NOMO-1 (cell line): ENCODE measurements around the gene GARNL3.
A peak's percentile ranks its signal among the peaks of the same experiment; 100 is the strongest.

Experiments
- DNase-seq, 2 experiments: peaks; one replicate each; lab custom pipeline; 2025; ENCODE audit not compliant: unreplicated experiment in 2 of 2; lab: John Stamatoyannopoulos, UW

The GARNL3 gene

DNA sequence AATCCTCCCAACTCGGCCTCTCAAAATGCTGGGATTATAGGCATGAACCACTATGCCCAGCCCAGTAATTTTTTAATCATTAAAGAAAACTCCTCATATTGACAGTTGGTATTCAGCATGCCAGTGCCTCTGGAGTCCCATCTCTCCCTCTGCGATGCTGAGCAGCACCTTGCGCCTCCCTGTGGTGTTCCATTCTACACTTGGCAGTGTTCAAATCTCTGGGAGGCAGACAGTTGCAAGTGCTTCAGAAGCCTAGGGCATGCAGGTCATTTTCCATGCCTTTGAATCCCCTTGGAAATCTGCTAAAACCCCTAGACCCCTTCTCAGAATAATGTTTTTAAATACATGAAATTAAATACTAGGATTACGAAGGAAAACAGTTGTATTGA lies 41.3 kb downstream of the GARNL3 start:
- no peak for DNase-seq

DNA sequence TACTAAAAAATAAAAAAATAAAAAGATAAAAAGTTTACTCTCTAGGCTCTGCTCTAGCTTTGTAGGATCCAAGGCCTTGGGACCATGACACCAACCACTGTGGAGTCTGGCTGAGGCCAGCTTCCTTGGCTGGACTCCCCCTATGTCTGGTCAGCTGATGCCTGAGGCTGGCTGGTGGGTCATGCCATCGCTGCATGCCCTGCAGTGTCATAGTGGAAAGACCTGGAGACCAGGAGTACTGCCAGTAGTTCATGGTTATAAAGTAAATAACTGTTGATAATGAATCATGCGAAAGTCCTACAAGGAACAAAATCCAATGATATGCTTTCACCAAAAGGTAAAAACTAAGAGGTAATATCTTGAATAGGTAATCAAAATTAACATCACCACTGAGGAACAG lies 43.2 kb downstream of the GARNL3 start:
- no peak for DNase-seq

GRCh38 chr9:127308652-127309434 lies 44.3 kb downstream of the GARNL3 start:
- DNase-seq, result peak; percentile 42 to 93

DNA sequence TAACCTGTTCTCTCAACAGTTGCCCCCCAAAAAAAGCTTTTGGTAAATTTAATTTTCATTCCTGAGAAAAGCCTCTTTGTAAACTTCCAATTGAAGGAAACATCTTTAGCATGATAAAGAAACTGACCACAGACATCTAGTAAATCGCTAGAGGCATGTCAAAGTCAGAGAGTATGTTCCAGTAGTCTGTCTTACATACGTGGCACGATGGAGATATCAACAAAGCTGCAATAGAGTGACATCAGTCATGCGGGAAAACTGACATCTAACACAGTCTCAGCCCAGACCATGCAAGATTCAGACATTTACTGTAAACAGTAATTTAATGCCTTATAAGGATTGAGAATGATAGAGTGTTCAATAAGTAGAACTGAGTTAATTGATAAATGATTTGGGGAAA lies 45.1 kb downstream of the GARNL3 start:
- no peak for DNase-seq

- DNase-seq, result no peak
Observed at GRCh38 chr9:127311239-127311741, 46.7 kb downstream of the GARNL3 start.

- no peak for DNase-seq
Observed at GRCh38 chr9:127313042-127313560, 48.5 kb downstream of the GARNL3 start.

- DNase-seq, result no peak
Observed at GRCh38 chr9:127314911-127315310, 50.3 kb downstream of the GARNL3 start.

DNA sequence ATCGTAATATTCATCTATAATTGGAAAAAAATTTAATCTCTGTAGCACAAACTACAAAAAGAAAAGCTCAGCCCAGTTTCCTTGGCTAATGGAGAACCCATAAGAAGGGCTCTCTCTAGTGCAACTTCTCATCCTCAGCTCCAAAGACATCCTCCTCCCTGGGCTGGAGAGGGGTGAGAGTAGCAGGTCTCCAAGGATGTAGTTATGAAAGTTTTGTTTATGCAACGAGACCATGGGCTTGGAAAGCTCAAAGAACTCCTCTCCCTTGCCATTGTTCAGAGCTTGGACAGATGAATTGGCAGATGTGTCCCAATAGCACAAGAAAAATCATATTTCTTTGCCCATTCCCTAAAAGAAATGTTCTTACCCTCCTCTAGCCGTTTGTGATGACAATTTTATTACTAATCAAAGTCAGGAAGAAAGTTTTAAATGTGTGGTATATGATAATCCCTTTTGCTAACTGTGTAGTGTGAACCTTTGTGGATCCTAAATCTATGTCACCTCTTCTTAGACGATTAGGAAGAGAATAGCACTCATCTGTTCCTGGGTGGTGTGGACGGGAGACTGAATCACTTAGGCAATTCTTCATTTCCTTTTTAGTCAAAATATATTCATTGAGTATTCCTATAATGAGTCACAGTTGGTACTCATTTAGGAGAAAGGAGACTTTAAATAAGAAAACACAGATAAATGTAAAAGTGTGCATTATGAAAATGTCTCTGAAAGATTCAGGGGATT lies 52.2 kb downstream of the GARNL3 start:
- DNase-seq, result no peak

GRCh38 chr9:127318651-127319167 lies 54.1 kb downstream of the GARNL3 start:
- DNase-seq, result no peak

DNA sequence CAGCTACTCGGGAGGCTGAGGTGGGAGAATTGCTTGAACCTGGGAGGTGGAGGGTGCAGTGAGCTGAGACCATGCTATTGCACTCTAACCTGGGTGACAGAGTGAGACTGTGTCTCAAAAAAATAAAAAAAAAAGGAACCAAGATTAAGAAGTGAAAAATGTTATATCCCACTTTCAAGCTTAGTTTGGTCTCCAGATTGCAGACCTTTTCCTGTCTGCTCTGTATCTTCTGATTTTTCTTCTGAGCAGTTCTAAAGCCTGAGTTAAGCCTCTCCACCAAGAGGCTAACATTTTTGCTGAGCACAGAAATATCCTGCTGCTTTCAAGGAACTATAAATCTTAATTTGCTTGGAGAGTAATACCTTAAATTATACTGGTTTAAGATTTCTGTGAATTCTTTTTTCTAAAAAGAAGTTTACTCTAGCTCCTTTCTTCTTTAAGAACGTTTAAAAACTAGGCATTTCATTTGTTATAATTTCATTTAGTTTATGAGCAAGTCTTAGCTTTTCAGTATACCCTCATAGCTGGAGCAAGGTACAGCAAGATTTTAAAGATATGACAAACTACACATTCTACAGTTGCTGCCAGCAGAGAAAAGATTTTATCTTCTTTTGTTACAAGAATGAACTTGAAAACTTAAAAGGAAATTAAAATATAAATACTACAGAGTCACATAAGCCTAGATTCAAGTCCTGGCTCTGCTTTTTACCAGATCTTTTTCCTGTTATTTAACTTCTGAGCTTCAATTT lies 55.0 kb downstream of the GARNL3 start:
- peak in 1 of 2 experiments; percentile 30 for DNase-seq

- DNase-seq, result no peak
Observed at GRCh38 chr9:127320115-127320378, 55.5 kb downstream of the GARNL3 start.

GRCh38 chr9:127323393-127323792 lies 58.8 kb downstream of the GARNL3 start:
- DNase-seq, result peak in 1 of 2 experiments; percentile 51

DNA sequence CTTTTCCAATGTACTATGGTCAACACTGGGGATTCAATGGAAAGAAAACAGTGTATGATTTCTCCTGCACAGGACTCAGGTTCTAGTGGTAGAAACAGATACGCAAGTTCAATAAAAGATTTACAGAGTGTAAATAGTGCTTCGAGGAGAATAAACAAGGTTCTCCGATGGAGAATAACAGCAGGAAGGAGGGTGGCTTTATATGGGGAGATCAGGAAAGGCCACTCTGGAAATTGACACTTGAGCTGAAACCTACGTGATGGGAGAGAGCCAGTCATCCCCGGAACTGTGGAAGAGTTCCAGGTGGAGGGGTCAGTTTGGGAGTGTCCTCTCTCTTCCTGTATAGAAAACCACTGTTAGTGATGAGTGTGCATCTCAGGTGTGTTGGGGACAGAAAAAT lies 65.9 kb downstream of the GARNL3 start:
- DNase-seq, result no peak

DNA sequence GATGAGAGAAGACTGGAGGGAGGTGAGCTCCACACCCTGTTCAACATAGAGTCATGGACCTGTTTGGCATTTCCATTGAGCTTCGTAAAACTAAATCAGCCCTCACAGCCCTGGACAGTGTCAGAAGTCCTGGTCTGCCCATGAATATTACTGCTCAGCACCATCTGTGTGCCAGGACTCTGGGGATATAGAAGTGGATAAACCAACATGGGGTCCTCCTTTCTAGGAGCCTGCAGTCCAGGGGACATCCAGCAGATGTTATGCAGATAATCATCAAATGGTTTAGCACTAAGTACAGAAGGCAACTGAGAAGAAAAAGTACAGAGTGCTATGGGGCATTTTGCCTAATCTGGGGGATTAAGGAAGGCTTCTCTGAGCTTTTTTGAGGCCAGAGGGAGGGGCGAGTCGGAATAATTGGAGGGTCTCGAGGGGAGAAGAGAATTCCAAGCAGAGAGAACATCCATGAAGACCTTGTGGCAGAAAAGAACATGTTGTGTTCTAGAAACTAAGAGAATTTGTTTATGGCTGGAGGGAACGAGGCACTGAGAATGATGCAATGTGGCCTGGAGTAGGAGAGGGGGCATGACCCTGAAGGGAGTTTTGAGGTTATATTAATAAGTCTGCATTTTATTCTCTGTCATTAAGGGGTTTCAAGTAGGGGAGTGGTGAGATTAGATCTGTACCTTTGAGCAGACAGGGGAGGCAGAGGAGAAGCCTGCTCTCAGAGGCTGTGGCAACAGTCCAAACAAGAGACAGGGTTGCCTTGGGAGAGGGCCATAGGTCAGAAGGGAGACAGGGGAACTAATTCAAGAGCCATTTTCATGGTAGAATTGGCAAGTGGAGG lies 68.9 kb downstream of the GARNL3 start:
- DNase-seq, result no peak

- peak in 1 of 2 experiments; percentile 21 for DNase-seq
Observed at GRCh38 chr9:127334725-127335124, 70.2 kb downstream of the GARNL3 start.

DNA sequence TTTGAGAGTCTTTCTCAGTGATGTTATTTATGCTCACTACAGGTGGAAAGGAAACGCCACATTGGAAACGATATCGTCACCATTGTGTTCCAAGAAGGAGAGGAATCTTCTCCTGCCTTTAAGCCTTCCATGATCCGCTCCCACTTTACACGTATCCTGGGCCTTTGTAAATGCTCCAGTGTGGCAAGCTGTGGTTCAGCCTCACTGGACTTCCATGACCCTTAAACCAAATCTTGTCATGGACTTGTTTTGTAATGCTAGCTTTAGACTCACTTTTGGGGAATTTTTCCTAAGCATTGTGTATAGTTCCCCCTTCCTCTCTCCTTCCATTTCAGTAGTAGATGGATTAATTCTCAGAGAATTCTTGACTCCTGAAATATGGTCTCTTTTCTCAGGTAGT lies 71.5 kb downstream of the GARNL3 start:
- no peak for DNase-seq

GRCh38 chr9:127336506-127337352 lies 72.2 kb downstream of the GARNL3 start:
- DNase-seq, result no peak

GRCh38 chr9:127340721-127341120 lies 76.1 kb downstream of the GARNL3 start:
- DNase-seq, result no peak

GRCh38 chr9:127341152-127341551 lies 76.6 kb downstream of the GARNL3 start:
- DNase-seq, result no peak
